ENCODE results near the gene CLCN6. TPM values are rescaled to one million over a fixed set of nuclear protein-coding genes. Genes with fewer than 3 reads are reported as not detected.

CLCN6 gene
- total and polyA plus RNA-seq, 8 donors: 17.2 to 43.4 (median 20.7) TPM

GRCh38 chr1:11787804-11788436 is 18.1 kb upstream of the CLCN6 start:
- peak overlapping the region in 1 of 2 donors; percentile 9 for H3K4me3 ChIP-seq
- ATAC-seq: no peak
- H3K27me3 ChIP-seq: no peaks in the 10 kb centered on the region
- H3K36me3 ChIP-seq: peaks cover 0 to 40% of the 10 kb centered on the region in 2 donors
- DNase-seq: peak in 1 of 4 donors; percentile 75
- no peaks in the 10 kb centered on the region for H3K9me3 ChIP-seq
- no peak for TF ChIP-seq CTCF (IDR thresholded peaks at IDR 0.05)
- peak overlapping the region; percentile 89 to 94 for H3K27ac ChIP-seq
- intact Hi-C loops (cut with DNase I): no loop called here
- peaks cover 63 to 79% of the 10 kb centered on the region in 2 donors for H3K4me1 ChIP-seq

GRCh38 chr1:11788549-11789053 is 17.4 kb upstream of the CLCN6 start:
- no peak for TF ChIP-seq CTCF (IDR thresholded peaks at IDR 0.05)
- peak overlapping the region in 1 of 2 donors; percentile 9 for H3K4me3 ChIP-seq
- intact Hi-C loops (cut with DNase I): no loop called here
- H3K27me3 ChIP-seq: no peaks in the 10 kb centered on the region
- peaks cover 63 to 79% of the 10 kb centered on the region in 2 donors for H3K4me1 ChIP-seq
- peak in 2 of 4 donors; percentile 71 to 79 for DNase-seq
- peaks cover 0 to 47% of the 10 kb centered on the region in 2 donors for H3K36me3 ChIP-seq
- peak; percentile 48 for ATAC-seq
- H3K9me3 ChIP-seq: no peaks in the 10 kb centered on the region
- H3K27ac ChIP-seq: peak overlapping the region; percentile 89 to 94

- intact Hi-C loops (cut with DNase I): no loop called here
- TF ChIP-seq CTCF (IDR thresholded peaks at IDR 0.05): no peak
Observed at GRCh38 chr1:11789126-11790067, 16.6 kb upstream of the CLCN6 start.

GRCh38 chr1:11790101-11790879 is 15.7 kb upstream of the CLCN6 start:
- intact Hi-C loops (cut with DNase I): no loop called here
- no peak overlapping the region for H3K4me3 ChIP-seq
- no peaks in the 10 kb centered on the region for H3K27me3 ChIP-seq
- peak overlapping the region; percentile 89 to 94 for H3K27ac ChIP-seq
- no peak for TF ChIP-seq CTCF (IDR thresholded peaks at IDR 0.05)
- ATAC-seq: no peak
- H3K36me3 ChIP-seq: peaks cover 0 to 64% of the 10 kb centered on the region in 2 donors
- H3K9me3 ChIP-seq: no peaks in the 10 kb centered on the region
- H3K4me1 ChIP-seq: peaks cover 58 to 72% of the 10 kb centered on the region in 2 donors
- DNase-seq: peak in 1 of 4 donors; percentile 57

More at GRCh38 chr1:11789126-11790067, 16.6 kb upstream of the CLCN6 start:
- ATAC-seq (no peak), DNase-seq (peak in 1 of 4 donors; percentile 77)
- peak overlapping the region; percentile 89 to 94 for H3K27ac ChIP-seq
- no peak overlapping the region for H3K4me3 ChIP-seq
- H3K27me3 ChIP-seq: no peaks in the 10 kb centered on the region
- no peaks in the 10 kb centered on the region for H3K9me3 ChIP-seq
- peaks cover 63 to 79% of the 10 kb centered on the region in 2 donors for H3K4me1 ChIP-seq
- H3K36me3 ChIP-seq: peaks cover 0 to 55% of the 10 kb centered on the region in 2 donors
